ENCODE data around the gene ITIH6. TPM values are rescaled to one million over a fixed set of nuclear protein-coding genes. Genes with fewer than 3 reads are reported as not detected.

The ITIH6 gene
- total RNA-seq, 2 donors from 2014 or later: not detected

Other genes with a start within 250 kb of the ITIH6 start
- gene MAGED2, start 9.5 kb upstream of the ITIH6 start, total RNA-seq: 10 to 100 TPM; 35.2 to 43.5 TPM
- 1 to 10 TPM; 4.8 to 7.9 TPM for gene TRO, start 122.6 kb upstream of the ITIH6 start, total RNA-seq
- gene PFKFB1, start 195.9 kb upstream of the ITIH6 start, total RNA-seq: under 1 TPM; 0.27 to 0.99 TPM
- 10 to 100 TPM; 34.6 to 40.0 TPM for gene APEX2, start 202.1 kb upstream of the ITIH6 start, total RNA-seq
- not detected for gene ALAS2, start 232.7 kb upstream of the ITIH6 start, total RNA-seq